Measurements from ENCODE around the gene PNLIPRP2.
A peak's percentile ranks its signal among the peaks of the same experiment; 100 is the strongest.

PNLIPRP2 gene

DNA sequence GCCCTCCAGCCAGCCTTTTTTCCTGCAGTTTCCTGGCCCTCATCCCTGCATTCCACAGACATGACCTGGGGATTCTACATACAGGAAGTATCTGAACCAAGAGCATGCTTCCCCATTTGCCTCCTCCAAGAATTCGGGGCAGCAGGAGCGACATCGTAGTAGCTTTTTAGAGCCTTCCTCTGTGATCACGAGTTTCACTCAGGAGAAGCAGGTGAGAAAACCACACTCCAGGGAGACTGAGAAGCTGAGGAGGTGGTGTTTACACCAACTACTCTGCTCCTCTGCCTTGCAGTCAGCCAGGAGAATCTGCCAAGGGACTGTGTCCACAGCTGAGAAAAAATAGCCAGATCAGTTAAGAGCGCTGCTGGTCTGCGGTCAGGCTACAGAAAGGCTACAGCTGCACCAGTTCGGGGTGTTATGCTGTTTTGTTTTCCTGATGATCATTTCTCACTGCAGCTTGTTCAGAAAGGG lies 67.5 kb downstream of the PNLIPRP2 start:
- TF ChIP-seq, protein P1, sequence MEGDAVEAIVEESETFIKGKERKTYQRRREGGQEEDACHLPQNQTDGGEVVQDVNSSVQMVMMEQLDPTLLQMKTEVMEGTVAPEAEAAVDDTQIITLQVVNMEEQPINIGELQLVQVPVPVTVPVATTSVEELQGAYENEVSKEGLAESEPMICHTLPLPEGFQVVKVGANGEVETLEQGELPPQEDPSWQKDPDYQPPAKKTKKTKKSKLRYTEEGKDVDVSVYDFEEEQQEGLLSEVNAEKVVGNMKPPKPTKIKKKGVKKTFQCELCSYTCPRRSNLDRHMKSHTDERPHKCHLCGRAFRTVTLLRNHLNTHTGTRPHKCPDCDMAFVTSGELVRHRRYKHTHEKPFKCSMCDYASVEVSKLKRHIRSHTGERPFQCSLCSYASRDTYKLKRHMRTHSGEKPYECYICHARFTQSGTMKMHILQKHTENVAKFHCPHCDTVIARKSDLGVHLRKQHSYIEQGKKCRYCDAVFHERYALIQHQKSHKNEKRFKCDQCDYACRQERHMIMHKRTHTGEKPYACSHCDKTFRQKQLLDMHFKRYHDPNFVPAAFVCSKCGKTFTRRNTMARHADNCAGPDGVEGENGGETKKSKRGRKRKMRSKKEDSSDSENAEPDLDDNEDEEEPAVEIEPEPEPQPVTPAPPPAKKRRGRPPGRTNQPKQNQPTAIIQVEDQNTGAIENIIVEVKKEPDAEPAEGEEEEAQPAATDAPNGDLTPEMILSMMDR (IDR thresholded peaks at IDR 0.05; ENCODE audit: insufficient read depth, missing control alignments), result no peak
- DNase-seq (ENCODE audit: insufficient read length, low spot score), result no peak
- no peak for FAIRE-seq

DNA sequence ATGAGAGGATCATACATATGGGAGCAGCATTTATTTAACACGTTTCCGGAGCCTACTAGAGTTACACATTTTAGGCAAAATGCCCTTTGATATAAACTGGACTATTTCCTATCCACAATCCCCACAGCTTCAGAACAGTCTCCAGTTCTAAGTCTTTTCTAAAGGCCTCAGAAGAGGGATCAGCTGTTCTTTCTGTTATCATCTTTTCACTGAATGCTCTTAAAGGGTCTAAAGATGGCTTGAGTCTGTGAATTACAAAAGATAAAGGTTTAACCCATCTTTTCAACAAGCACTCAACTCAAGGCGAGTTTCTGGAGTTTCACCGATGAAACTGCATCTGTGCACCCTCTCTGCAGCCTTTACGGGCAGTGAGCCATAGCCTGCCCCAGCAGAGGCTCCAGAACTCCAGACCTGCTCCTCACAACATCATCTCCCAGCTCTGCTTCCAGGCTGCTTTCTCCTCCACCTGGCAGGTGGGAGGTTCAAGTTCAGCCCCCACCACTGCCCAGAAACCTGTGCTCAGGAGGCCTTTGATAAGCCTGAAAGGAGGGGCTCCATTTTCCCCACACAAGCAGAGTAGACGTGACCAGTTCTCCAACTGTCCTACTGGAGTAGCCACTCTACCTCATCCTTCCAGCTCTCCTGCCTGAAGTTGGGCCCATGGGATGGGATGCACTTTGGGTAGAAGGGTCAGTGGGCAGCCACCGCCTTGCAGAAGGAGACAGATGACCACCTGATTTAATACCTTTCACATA lies 68.2 kb downstream of the PNLIPRP2 start:
- no peak for FAIRE-seq
- TF ChIP-seq, protein P1 (IDR thresholded peaks at IDR 0.05; ENCODE audit: insufficient read depth, missing control alignments), result no peak

DNA sequence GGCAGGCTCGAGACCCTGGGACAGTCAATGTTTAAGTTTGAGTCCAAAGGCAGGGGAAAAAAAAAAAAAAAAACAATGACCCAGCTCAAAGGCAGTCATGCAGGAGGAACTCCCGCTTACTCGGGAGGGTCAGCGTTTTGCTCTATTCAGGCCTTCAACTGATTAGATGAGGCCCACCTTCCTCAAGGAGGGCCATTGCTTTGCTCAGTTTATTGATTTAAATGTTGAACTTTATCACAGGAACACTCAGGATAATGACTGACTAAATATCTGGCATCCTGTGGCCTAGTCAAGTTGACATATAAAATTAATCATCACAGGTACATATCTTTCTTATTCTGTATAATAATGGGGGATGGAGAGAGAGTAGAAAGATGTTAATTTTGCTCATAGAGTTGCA lies 69.0 kb downstream of the PNLIPRP2 start:
- DNase-seq (ENCODE audit: insufficient read length, low spot score), result no peak
- FAIRE-seq, result no peak
- TF ChIP-seq, protein P1 (IDR thresholded peaks at IDR 0.05; ENCODE audit: insufficient read depth, missing control alignments), result no peak

More for the DNA sequence above, 68.2 kb downstream of the PNLIPRP2 start:
- DNase-seq (ENCODE audit: insufficient read length, low spot score), result no peak

DNA sequence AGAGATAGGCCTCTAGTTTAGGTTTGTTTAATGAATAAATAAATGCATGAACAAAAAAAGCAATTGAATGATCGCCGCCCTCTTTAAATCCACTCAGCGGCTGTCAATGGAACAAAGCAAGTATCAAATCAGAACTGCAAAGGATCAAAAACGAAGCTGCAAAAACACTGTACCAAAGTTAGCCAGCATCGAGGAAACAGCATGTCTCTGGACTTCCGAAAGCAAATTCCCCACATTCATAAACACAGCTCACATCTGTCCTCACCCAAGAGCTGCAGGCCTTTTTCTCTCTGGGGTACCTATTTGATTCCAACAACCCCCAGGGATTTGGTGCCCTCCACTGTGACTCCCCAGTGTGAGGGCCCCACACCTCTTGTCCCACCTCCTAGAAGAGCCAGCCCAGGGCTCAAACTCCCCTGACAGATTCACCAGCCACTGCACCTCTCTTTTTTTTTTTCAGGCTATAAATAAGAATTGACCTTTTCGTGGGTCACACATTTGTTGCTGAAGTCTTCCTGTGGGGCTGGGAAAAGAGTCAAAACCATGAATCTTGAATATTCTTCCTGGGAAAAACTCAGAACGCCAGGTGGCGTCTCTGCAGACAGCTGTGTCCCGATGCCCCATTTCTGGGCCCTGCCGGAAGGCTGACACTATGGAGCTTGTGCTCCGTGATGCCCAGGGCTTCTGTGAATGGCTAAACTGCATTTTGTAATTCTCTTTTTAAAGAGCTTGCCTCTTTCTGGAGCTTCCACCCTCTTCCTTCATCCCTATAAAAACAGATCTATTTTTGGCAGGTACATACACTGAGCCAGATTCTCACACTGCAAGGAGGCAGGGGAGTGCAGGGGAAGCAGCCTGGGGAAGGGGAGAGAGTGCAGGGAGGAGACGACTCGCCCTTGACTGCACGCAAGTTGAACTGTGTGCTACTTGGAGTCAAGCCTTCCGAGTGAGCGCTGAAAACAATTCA lies 69.9 kb downstream of the PNLIPRP2 start:
- TF ChIP-seq, protein P1 (IDR thresholded peaks at IDR 0.05; ENCODE audit: insufficient read depth, missing control alignments), result peak; percentile 16
- DNase-seq (ENCODE audit: insufficient read length, low spot score) (no peak), FAIRE-seq (no peak)

DNA sequence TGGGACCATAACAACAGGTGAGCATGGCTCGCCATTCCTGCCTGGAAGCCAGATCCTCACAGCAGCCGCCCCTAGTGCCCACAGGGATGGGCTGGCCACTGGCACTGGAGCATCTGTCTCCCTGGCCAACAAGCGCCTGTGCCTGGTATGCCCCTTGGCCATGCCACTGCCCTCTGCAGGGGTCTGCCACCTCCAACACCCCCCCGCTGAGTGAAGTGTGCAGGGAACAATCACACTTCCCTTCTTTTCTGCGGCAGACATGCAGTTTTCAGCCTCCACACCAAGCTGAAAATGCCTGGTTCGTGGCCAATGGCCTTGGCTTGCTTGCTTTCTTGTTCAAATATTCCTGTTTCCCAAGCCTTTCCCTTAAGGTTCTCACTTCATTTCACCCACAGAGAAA lies 70.9 kb downstream of the PNLIPRP2 start:
- DNase-seq (ENCODE audit: insufficient read length, low spot score) (no peak), FAIRE-seq (no peak)

DNA sequence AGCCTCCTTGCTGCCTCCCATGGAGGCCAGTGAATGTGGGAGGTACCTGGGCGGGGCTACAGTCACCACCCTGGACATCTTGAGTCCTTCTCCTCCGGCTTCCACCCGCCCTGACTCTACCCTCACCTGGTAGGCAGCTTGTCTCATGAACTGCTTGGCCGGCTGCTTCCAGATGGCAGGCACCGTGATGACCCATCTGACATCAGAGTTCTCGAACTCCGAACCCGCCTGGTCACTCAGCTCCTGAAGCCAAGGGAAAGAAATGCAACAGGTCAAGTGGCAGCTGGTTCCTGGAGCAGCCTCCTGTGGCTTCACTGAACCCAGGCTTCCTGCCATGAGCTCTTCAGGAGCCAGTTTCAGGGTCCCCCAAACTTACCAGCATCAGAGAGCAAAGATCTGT lies 71.5 kb downstream of the PNLIPRP2 start:
- TF ChIP-seq, protein P1 (IDR thresholded peaks at IDR 0.05; ENCODE audit: insufficient read depth, missing control alignments), result no peak
- DNase-seq (ENCODE audit: insufficient read length, low spot score) (no peak), FAIRE-seq (no peak)

More for the DNA sequence above, 70.9 kb downstream of the PNLIPRP2 start:
- TF ChIP-seq, protein P1 (IDR thresholded peaks at IDR 0.05; ENCODE audit: insufficient read depth, missing control alignments), result no peak

Data from D721Med (cell line).